HFF-Myc (cell line): ENCODE measurements around the gene BTG1.

Experiments used
- DNase-seq: peaks from one replicate; pipeline ENCODE4 v3.0.0-alpha.2; 2011; ENCODE audit warnings: low read depth; ENCODE audit errors: extremely low read depth
- H3K4me3 ChIP-seq: replicated peaks from 2 replicates; pipeline ENCODE4 v1.5.1; 2011; ENCODE audit warnings: low read depth, mild to moderate bottlenecking, control low read depth, low read length
- CTCF ChIP-seq: IDR thresholded peaks from 2 replicates; pipeline ENCODE4 v1.5.1; 2012; ENCODE audit warnings: mild to moderate bottlenecking, low read depth, low read length, control low read depth; ENCODE audit errors: missing control alignments

Gene BTG1

DNA sequence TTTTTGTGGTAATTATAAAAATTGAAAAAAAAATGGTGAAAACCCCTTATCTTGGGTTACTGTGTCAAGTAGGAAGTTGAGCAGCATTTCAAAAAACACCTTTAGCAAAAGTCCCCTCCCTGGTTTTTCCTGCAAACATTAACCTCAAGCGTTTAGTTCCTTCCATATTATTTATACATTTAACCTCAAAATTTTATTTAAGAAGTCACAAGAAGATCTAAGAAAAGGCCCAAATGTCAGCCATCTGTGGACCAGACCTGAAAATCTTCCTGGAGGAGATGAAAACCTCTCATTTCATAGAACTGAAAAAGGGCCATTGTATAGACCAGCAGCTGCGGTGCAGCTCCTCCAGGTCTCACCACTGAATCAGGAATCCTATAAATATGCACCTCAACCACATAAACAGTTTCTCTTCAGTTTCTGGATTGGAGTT is 40.4 kb upstream of the BTG1 start:
- DNase-seq, result no peak
- no peak for TF ChIP-seq CTCF
- no peak overlapping the region for H3K4me3 ChIP-seq

GRCh38 chr12:92185052-92185451 is 39.4 kb upstream of the BTG1 start:
- no peak for TF ChIP-seq CTCF

GRCh38 chr12:92183575-92183974 is 37.9 kb upstream of the BTG1 start:
- TF ChIP-seq CTCF, result no peak
- no peak overlapping the region for H3K4me3 ChIP-seq
- DNase-seq, result no peak

More at GRCh38 chr12:92185052-92185451, 39.4 kb upstream of the BTG1 start:
- no peak for DNase-seq
- no peak overlapping the region for H3K4me3 ChIP-seq

DNA sequence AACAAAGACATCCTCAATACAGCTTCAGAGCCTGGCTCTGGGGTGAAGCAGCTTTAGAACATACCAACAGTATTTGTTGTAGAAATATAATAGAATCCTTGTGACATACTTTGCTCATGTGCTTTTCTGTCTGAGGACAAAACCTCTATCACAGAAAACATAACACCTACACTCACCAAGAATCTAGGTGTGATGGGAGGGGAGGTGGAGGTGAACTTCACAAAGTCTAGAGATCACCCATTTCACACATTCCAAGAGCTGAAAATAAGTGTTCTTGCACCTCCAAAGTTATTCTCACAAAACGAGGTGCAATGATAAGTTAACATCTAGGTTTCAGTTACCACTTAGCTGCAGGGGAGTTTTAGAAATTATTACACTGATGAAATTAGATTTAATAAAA is 32.7 kb upstream of the BTG1 start:
- DNase-seq, result no peak
- no peak for TF ChIP-seq CTCF

GRCh38 chr12:92176646-92177045 is 31.0 kb upstream of the BTG1 start:
- no peak for DNase-seq
- no peak for TF ChIP-seq CTCF
- H3K4me3 ChIP-seq, result no peak overlapping the region

More for the DNA sequence above, 32.7 kb upstream of the BTG1 start:
- no peak overlapping the region for H3K4me3 ChIP-seq

- TF ChIP-seq CTCF, result no peak
- no peak for DNase-seq
- H3K4me3 ChIP-seq, result no peak overlapping the region
Measured at GRCh38 chr12:92175961-92176360, 30.3 kb upstream of the BTG1 start.

DNA sequence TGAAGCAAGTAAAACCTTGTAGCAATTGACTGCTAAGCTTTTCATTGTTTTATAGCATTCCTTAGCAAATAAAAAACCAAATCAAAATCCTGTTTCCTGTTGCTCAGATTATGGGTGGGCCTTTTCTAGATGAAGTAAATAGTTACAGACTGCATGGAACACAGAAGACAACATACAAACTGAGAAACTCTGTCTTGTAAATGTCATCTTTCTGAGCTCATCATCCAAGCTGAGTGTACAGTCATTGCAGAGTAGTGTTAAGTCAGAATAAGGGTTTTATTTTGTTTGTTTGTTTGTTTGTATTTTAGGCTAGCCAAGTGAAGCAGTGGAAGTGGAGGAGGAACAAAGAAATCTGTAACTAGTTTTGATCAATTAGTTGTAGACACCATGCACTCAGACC is 24.4 kb upstream of the BTG1 start:
- no peak for TF ChIP-seq CTCF
- no peak for DNase-seq
- H3K4me3 ChIP-seq, result no peak overlapping the region
